ENCODE results near the gene ABCC3. TPM values are rescaled to one million over a fixed set of nuclear protein-coding genes. Genes with fewer than 3 reads are reported as not detected.

Gene ABCC3
- total RNA-seq, 4 donors from 2014 or later = 25.8 to 47.5 (median 35.2) TPM

DNA sequence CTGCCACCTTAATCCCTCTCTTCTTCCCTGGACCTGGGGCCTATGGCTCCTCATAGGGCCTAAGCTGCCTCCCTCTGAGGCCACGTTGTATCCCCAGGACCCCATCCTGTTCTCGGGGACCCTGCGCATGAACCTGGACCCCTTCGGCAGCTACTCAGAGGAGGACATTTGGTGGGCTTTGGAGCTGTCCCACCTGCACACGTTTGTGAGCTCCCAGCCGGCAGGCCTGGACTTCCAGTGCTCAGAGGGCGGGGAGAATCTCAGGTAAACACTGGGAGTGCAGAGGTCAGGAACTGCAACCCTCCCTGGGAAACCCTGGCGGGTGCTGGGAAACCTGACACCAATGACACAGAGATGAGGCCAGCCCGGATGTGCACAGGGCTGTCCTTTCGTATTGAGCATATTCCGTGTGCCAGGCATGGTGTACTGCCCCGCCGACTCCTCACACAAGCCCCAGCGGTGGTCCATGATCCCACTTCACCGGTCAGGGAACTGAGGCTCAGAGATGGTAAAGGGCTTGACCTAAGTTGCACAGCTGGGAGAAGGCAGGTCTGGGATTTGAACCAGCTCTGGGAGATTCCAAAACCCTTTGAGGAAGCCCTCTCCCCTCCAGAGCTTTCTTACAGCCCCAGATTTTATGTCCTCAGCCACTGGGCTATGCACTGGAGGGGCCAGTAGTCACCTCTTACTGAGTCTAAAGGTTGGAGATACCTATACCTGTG lies 50.1 kb downstream of the ABCC3 start:
- DNase-seq (ENCODE audit: low spot score in 2 of 2) = no peak
- intact Hi-C loops (cut with DNase I; ENCODE audit: low total_unique reads) = loop anchor here (5.0 kb wide), 2 partner anchors 52 to 132 kb away; partner anchors contain the start of gene ABCC3
- TF ChIP-seq POLR2A (IDR thresholded peaks at IDR 0.05) = no peak
- TF ChIP-seq, protein P1, sequence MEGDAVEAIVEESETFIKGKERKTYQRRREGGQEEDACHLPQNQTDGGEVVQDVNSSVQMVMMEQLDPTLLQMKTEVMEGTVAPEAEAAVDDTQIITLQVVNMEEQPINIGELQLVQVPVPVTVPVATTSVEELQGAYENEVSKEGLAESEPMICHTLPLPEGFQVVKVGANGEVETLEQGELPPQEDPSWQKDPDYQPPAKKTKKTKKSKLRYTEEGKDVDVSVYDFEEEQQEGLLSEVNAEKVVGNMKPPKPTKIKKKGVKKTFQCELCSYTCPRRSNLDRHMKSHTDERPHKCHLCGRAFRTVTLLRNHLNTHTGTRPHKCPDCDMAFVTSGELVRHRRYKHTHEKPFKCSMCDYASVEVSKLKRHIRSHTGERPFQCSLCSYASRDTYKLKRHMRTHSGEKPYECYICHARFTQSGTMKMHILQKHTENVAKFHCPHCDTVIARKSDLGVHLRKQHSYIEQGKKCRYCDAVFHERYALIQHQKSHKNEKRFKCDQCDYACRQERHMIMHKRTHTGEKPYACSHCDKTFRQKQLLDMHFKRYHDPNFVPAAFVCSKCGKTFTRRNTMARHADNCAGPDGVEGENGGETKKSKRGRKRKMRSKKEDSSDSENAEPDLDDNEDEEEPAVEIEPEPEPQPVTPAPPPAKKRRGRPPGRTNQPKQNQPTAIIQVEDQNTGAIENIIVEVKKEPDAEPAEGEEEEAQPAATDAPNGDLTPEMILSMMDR (IDR thresholded peaks at IDR 0.05) = peak in 1 of 3 donors; percentile 11
- WGBS, 2 donors = 87 to 90% methylated on average over 15 of the region's 15 CpGs
- no peak overlapping the region for H3K4me3 ChIP-seq (ENCODE audit: low read depth, poor library complexity, severe bottlenecking)

DNA sequence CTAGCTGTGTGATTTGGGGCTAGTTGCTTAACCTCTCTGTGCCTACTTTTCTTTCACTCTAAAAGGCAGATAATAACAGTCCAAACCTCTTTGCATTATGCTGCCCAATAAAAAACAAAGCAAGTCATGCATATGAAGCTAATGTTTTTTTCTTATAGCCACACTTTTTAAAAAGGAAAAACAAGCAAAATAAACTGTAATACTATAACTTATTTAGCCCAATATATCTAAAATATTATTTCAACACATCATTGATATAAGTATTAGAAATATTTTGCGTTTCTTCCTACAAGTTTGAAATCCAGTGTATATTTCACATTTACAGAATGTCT lies 50.6 kb downstream of the ABCC3 start:
- intact Hi-C loops (cut with DNase I; ENCODE audit: low total_unique reads) = no loop called here
- DNase-seq (ENCODE audit: low spot score in 2 of 2) = no peak
- H3K4me3 ChIP-seq (ENCODE audit: low read depth, poor library complexity, severe bottlenecking) = no peak overlapping the region
- WGBS, 2 donors = 94 to 95% methylated on average over 1 of the region's 1 CpG
- no peak for TF ChIP-seq POLR2A (IDR thresholded peaks at IDR 0.05)
- TF ChIP-seq, protein P1 (IDR thresholded peaks at IDR 0.05) = no peak

DNA sequence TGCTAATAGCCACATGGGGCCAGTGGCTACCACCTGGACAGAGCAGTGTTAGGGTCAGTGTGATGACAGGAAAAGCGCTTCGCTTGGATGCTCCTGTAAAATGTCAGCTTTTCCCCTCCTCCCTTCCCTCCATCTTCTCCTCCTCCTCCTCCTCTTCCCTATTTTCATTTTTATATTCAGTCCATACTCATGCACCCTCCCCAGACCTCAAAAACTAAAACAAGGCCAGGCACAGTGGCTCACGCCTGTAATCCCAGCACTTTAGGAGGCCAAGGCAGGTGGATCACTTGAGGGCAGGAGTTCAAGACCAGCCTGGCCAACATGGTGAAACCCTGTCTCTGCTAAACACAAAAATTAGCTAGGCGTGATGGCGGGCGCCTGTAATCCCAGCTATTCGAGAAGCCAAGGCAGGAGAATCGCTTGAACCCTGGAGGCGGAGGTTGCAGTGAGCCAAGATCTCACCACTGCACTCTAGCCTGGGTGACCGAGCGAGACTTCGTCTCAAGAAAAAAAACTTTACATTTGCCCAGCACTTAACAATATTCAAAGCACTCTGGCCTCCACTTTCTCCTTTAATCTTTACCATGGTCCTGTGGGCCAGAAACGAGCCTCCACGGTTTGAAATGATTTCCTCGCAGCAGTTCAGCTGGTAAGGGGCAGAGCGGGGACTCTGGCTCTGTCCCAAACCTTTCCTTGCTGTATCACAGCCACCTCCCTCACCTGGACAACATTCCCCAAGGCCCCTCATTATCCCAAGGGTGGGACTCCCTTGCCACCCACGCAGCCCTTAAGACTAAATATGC lies 51.2 kb downstream of the ABCC3 start:
- 80% methylated on average over 17 of the region's 17 CpGs for WGBS, 2 donors
- H3K4me3 ChIP-seq (ENCODE audit: low read depth, poor library complexity, severe bottlenecking) = no peak overlapping the region
- peak in 1 of 2 donors; percentile 50 for DNase-seq (ENCODE audit: low spot score in 2 of 2)
- TF ChIP-seq, protein P1 (IDR thresholded peaks at IDR 0.05) = no peak
- TF ChIP-seq POLR2A (IDR thresholded peaks at IDR 0.05) = no peak
- intact Hi-C loops (cut with DNase I; ENCODE audit: low total_unique reads) = no loop called here

DNA sequence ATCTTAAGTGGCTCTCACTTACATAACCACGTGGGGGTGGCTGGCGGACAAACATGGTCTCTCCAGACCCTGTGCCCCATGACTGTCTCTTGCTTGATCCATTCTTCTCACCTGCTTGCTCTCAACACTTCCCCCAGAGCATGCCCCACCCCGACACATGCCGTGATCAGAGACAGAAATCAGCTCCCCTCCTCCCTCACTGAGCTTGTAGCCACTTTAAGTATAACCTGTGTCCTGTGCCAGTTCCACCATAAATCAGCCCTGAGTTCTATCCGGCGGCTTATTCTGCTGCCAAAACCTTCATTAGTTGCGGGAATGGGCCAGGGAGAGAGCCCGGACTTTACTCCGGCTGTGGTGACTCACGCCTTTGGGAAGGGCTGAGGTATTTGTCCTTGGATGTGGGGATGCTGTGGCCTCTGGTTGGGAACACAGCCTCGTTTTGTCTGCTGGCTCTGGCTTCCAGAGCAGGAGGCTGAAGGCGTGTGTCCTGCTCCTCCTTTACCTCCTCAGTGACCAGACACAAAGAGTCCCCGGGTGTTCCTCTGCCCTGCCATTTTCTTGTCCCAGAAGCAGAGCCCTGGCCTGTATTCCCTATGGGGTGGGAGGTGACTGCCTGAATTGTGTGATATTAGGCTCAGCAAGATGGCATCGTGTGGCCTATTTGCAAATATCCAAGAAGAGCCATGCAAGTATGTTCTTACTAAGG lies 52.0 kb downstream of the ABCC3 start:
- peak in 1 of 2 donors; percentile 68 for DNase-seq (ENCODE audit: low spot score in 2 of 2)
- intact Hi-C loops (cut with DNase I; ENCODE audit: low total_unique reads) = no loop called here

More for the DNA sequence above, 52.0 kb downstream of the ABCC3 start:
- H3K4me3 ChIP-seq (ENCODE audit: low read depth, poor library complexity, severe bottlenecking) = no peak overlapping the region
- WGBS, 2 donors = 26 to 31% methylated on average over 14 of the region's 14 CpGs
- no peak for TF ChIP-seq POLR2A (IDR thresholded peaks at IDR 0.05)
- TF ChIP-seq, protein P1 (IDR thresholded peaks at IDR 0.05) = no peak

Measured in lower leg skin (tissue), 4 donors.